IMR-90 (cell line): ENCODE data around the gene KCNN3. TPM values are rescaled to one million over a fixed set of nuclear protein-coding genes. Genes with fewer than 3 reads are reported as not detected.

Experiments
- ATAC-seq: fragments of 200-7000 bp; cut with Tn5 transposase; 2 replicates; pipeline ENCODE4 v1.9.1; 2020; ENCODE audit warnings: low read depth, mild to moderate bottlenecking, moderate library complexity
- BruUV-seq: library from RNA; stranded (reverse); fragments of 400-500 nt; replicated peaks from 2 replicates; lab custom pipeline; 2021; lab: Mats Ljungman, UMichigan
- CTCF ChIA-PET: fragments of 300-600 bp; formaldehyde crosslinking; extraction: SDS; loops from one replicate; lab custom pipeline; 2021; ENCODE audit warnings: antibody characterized with exemption; lab: Yijun Ruan, JAX
- POLR2A ChIA-PET: fragments of 300-600 bp; sonication (Branson Sonifier 250); formaldehyde crosslinking; loops from one replicate; lab custom pipeline; 2022; ENCODE audit warnings: antibody characterized with exemption; ENCODE audit not compliant: unreplicated experiment; lab: Charles Lee
- DNase-seq: peaks from one replicate; pipeline ENCODE4 v3.0.0; 2013
- H2AFZ ChIP-seq: replicated peaks from 2 replicates; pipeline ENCODE3; 2013; ENCODE audit warnings: low read length, mild to moderate bottlenecking; ENCODE audit not compliant: poor library complexity
- H2AK5ac ChIP-seq: 2 replicates; pipeline ENCODE4 v1.6.1; 2013; ENCODE audit warnings: low read depth, low read length, inconsistent platforms
- H2AK9ac ChIP-seq: replicated peaks from 2 replicates; pipeline ENCODE3; 2013; ENCODE audit warnings: mild to moderate bottlenecking, low read depth, low read length, moderate library complexity; ENCODE audit not compliant: poor library complexity
- H2BK120ac ChIP-seq: 2 replicates; pipeline ENCODE4 v1.6.1; 2013; ENCODE audit warnings: low read depth, low read length, inconsistent platforms
- H2BK15ac ChIP-seq: 3 replicates; pipeline ENCODE4 v1.6.1; 2013; ENCODE audit warnings: low read depth, low read length, inconsistent platforms
- H2BK20ac ChIP-seq: 2 replicates; pipeline ENCODE4 v1.6.1; 2013; ENCODE audit warnings: low read depth, mild to moderate bottlenecking, inconsistent platforms, low read length, moderate library complexity
- H2BK5ac ChIP-seq: 2 replicates; pipeline ENCODE4 v1.6.1; 2013; ENCODE audit warnings: mild to moderate bottlenecking, low read depth, low read length, inconsistent platforms; ENCODE audit not compliant: poor library complexity, severe bottlenecking
- H3K14ac ChIP-seq: replicated peaks from 2 replicates; pipeline ENCODE4 v1.6.1; 2013; ENCODE audit warnings: low read depth, low read length, inconsistent platforms
- H3K18ac ChIP-seq: 2 replicates; pipeline ENCODE4 v1.6.1; 2013; ENCODE audit warnings: low read depth, low read length, control low read depth
- H3K23ac ChIP-seq: 2 replicates; pipeline ENCODE4 v1.6.1; 2013; ENCODE audit warnings: low read depth, low read length, inconsistent platforms
- H3K27ac ChIP-seq: 2 replicates; pipeline ENCODE4 v1.5.1; 2013; ENCODE audit warnings: mild to moderate bottlenecking, control low read depth, low read length; ENCODE audit not compliant: insufficient read depth
- H3K27me3 ChIP-seq: 2 replicates; pipeline ENCODE4 v1.6.1; 2013; ENCODE audit warnings: low read length; ENCODE audit not compliant: control insufficient read depth, insufficient read depth
- H3K36me3 ChIP-seq: 2 replicates; pipeline ENCODE4 v1.6.1; 2013; ENCODE audit warnings: low read length, mixed read lengths; ENCODE audit not compliant: control insufficient read depth, insufficient read depth
- H3K4ac ChIP-seq: 2 replicates; pipeline ENCODE4 v1.6.1; 2013; ENCODE audit warnings: low read depth, low read length, inconsistent platforms
- H3K4me1 ChIP-seq: 2 replicates; pipeline ENCODE4 v1.6.1; 2013; ENCODE audit warnings: low read length, mixed read lengths; ENCODE audit not compliant: control insufficient read depth, insufficient read depth
- H3K4me2 ChIP-seq: 2 replicates; pipeline ENCODE4 v1.6.1; 2013; ENCODE audit warnings: low read depth, mild to moderate bottlenecking, control low read depth, low read length, moderate library complexity
- H3K4me3 ChIP-seq: 2 replicates; pipeline ENCODE4 v1.5.1; 2013; ENCODE audit warnings: low read depth, mild to moderate bottlenecking, control low read depth, low read length, moderate library complexity; ENCODE audit not compliant: insufficient read depth
- H3K56ac ChIP-seq: 2 replicates; pipeline ENCODE4 v1.6.1; 2013; ENCODE audit warnings: low read length, inconsistent platforms; ENCODE audit not compliant: insufficient read depth; ENCODE audit errors: extremely low read depth
- H3K79me1 ChIP-seq, 2 experiments: 2 replicates each; pipeline ENCODE4 v1.6.1; 2013; ENCODE audit warnings: low read length in 2 of 2, inconsistent platforms in 1 of 2, low read depth in 1 of 2
- H3K9ac ChIP-seq: 2 replicates; pipeline ENCODE4 v1.6.1; 2013; ENCODE audit warnings: low read depth, low read length, control low read depth
- H3K9me1 ChIP-seq: 2 replicates; pipeline ENCODE4 v1.6.1; 2013; ENCODE audit warnings: low read length, inconsistent platforms; ENCODE audit not compliant: insufficient read depth
- H3K9me3 ChIP-seq: 2 replicates; pipeline ENCODE4 v1.6.1; 2013; ENCODE audit warnings: low read length; ENCODE audit not compliant: control insufficient read depth, insufficient read depth
- H4K20me1 ChIP-seq: 2 replicates; pipeline ENCODE4 v1.6.1; 2013; ENCODE audit warnings: low read length, inconsistent platforms; ENCODE audit not compliant: insufficient read depth
- H4K5ac ChIP-seq: 2 replicates; pipeline ENCODE4 v1.6.1; 2013; ENCODE audit warnings: mild to moderate bottlenecking, low read depth, low read length, control low read depth
- H4K8ac ChIP-seq, 2 experiments: 2 replicates each; pipeline ENCODE4 v1.6.1; 2013; ENCODE audit warnings: low read depth in 2 of 2, low read length in 2 of 2, control low read depth in 1 of 2, inconsistent platforms in 1 of 2
- H4K91ac ChIP-seq: 2 replicates; pipeline ENCODE4 v1.6.1; 2013; ENCODE audit warnings: low read depth, low read length, inconsistent platforms; ENCODE audit not compliant: insufficient read depth
- BHLHE40 ChIP-seq: fragments of 150-350 bp; IDR thresholded peaks from 2 replicates; pipeline ENCODE4 v1.6.1; 2016; ENCODE audit warnings: mild to moderate bottlenecking, low read depth, low read length
- CEBPB ChIP-seq: IDR thresholded peaks from 2 replicates; pipeline ENCODE4 v1.6.1; 2012; ENCODE audit warnings: low read depth, low read length, improper control_type of control experiment
- CHD1 ChIP-seq: IDR thresholded peaks from 2 replicates; pipeline ENCODE4 v1.6.1; 2012; ENCODE audit warnings: low read depth, low read length, improper control_type of control experiment
- FOS ChIP-seq: fragments of 150-350 bp; IDR thresholded peaks from 2 replicates; pipeline ENCODE4 v1.6.1; 2016; ENCODE audit warnings: low read depth, low read length
- MAFK ChIP-seq: IDR thresholded peaks from 2 replicates; pipeline ENCODE4 v1.6.1; 2012; ENCODE audit warnings: low read depth, low read length, improper control_type of control experiment
- MAZ ChIP-seq: IDR thresholded peaks from 2 replicates; pipeline ENCODE4 v1.6.1; 2012; ENCODE audit warnings: low read depth, mild to moderate bottlenecking, low read length, improper control_type of control experiment, moderate library complexity, borderline replicate concordance
- MXI1 ChIP-seq: IDR thresholded peaks from 2 replicates; pipeline ENCODE4 v1.6.1; 2012; ENCODE audit warnings: low read depth, mild to moderate bottlenecking, low read length, moderate library complexity, borderline replicate concordance
- NFE2L2 ChIP-seq: fragments of 150-350 bp; IDR thresholded peaks from 2 replicates; pipeline ENCODE4 v1.6.1; 2016; ENCODE audit warnings: low read depth, mild to moderate bottlenecking, low read length
- POLR2A ChIP-seq: IDR thresholded peaks from 2 replicates; pipeline ENCODE4 v1.6.1; 2012; ENCODE audit warnings: mild to moderate bottlenecking, low read depth, low read length
- RAD21 ChIP-seq: IDR thresholded peaks from 2 replicates; pipeline ENCODE4 v1.6.1; 2012; ENCODE audit warnings: low read length, improper control_type of control experiment
- RCOR1 ChIP-seq: IDR thresholded peaks from 2 replicates; pipeline ENCODE4 v1.6.1; 2012; ENCODE audit warnings: mild to moderate bottlenecking, low read length, improper control_type of control experiment; ENCODE audit not compliant: insufficient replicate concordance
- RFX5 ChIP-seq: IDR thresholded peaks from 2 replicates; pipeline ENCODE4 v1.8.0; 2012; ENCODE audit warnings: low read depth, mild to moderate bottlenecking, low read length, moderate library complexity
- SMC3 ChIP-seq: fragments of 150-350 bp; IDR thresholded peaks from 2 replicates; pipeline ENCODE4 v1.6.1; 2016; ENCODE audit warnings: low read depth, mild to moderate bottlenecking, antibody characterized with exemption, low read length, moderate library complexity
- USF2 ChIP-seq: fragments of 150-350 bp; IDR thresholded peaks from 2 replicates; pipeline ENCODE4 v1.6.1; 2017; ENCODE audit warnings: mild to moderate bottlenecking, antibody characterized with exemption, low read length, low read depth
- WGBS, 2 experiments: methylation state at CpG; one replicate each; pipeline versions ENCODE4 v1.1.5 to v1.1.7; 2013; ENCODE audit warnings: missing lambda C conversion rate in 2 of 2; ENCODE audit not compliant: insufficient read length in 1 of 2; ENCODE audit errors: extremely low coverage in 2 of 2; 5-methylcytosine and 5-hydroxymethylcytosine counted together
- dilution Hi-C: fragments of 300-500 bp; cut with HindIII; formaldehyde crosslinking; loops from one replicate; pipeline ENCODE4 v1.14.3; 2018; ENCODE audit warnings: low sequenced_read_pairs; ENCODE audit not compliant: unreplicated experiment
- in situ Hi-C: fragments of 300-500 bp; cut with MboI; formaldehyde crosslinking; loops from 3 replicates; pipeline ENCODE4 v1.14.3; 2019; ENCODE audit warnings: low sequenced_read_pairs, inconsistent platforms, mixed read lengths
- intact Hi-C: fragments of 100-400 bp; cut with micrococcal nuclease; formaldehyde crosslinking; loops from 2 replicates; pipeline ENCODE4 v1.10.0; 2022
- polyA plus RNA-seq, 3 experiments: library from polyadenylated mRNA; depleted of rRNA; stranded (reverse); fragments of >200 nt; gene quantifications; 2 replicates each; pipeline ENCODE4 v1.2.3, GENCODE V29; 2012; ENCODE audit warnings: low replicate concordance in 1 of 3
- total RNA-seq: library from RNA; depleted of rRNA; stranded (reverse); fragments of >200 nt; gene quantifications from 2 replicates; pipeline ENCODE4 v1.2.3, GENCODE V29; 2012
- TF ChIP-seq, protein P1 (sequence below): fragments of 150-350 bp; IDR thresholded peaks from 2 replicates; pipeline ENCODE4 v1.6.1; 2016; ENCODE audit warnings: low read depth, mild to moderate bottlenecking, low read length, moderate library complexity, borderline replicate concordance
- TF ChIP-seq, protein P2 (sequence below): conservative IDR thresholded peaks from 2 replicates; pipeline ENCODE4 v1.5.1; 2012; ENCODE audit warnings: mild to moderate bottlenecking, low read depth, low read length, improper control_type of control experiment

KCNN3 gene
- total and polyA plus RNA-seq, 2 of the 4 experiments (the other 2 are of a cell fraction) = 0.02 TPM; not detected in 1

GRCh38 chr1:154888757-154889156 lies 18.7 kb upstream of the KCNN3 start:
- Histone ChIP-seq H3K14ac (no peak overlapping the region), H2AFZ (no peak overlapping the region), H3K4ac (no peak overlapping the region), H2BK20ac (no peak overlapping the region), H3K23ac (no peak overlapping the region), H2BK15ac (no peak overlapping the region), H3K9me3 (0 out of 2 replicates have a peak, but pooled peaks cover 2% of the 10 kb centered on the region), H3K36me3 (no peaks in the 10 kb centered on the region), H3K18ac (no peak overlapping the region), H4K20me1 (no peaks in the 10 kb centered on the region), H3K4me3 (no peak overlapping the region), H3K4me1 (no peaks in the 10 kb centered on the region), H2BK5ac (no peak overlapping the region), H3K79me1 (no peaks in the 10 kb centered on the region), H2AK5ac (no peak overlapping the region), H4K5ac (no peak overlapping the region), H4K8ac (no peak overlapping the region), H4K91ac (no peak overlapping the region), H3K9ac (no peak overlapping the region), H2AK9ac (no peak overlapping the region), H3K27me3 (peaks cover 57% of the 10 kb centered on the region), H3K9me1 (no peaks in the 10 kb centered on the region; the same call in 1 of the 2 replicates), H2BK120ac (no peak overlapping the region), H3K4me2 (no peak overlapping the region), H3K27ac (no peak overlapping the region), H3K56ac (no peak overlapping the region)
- in situ Hi-C loops (no loop called here), dilution Hi-C loops (no loop called here), intact Hi-C loops (no loop called here)
- no TSS peak for BruUV-seq
- no peak for ATAC-seq
- ChIA-PET CTCF (no interaction called here), POLR2A (no interaction called here)
- WGBS, 2 experiments = 61% methylated on average over 7 of the region's 7 CpGs; no CpG with 5 or more reads in 1 of the 2 experiments
- TF ChIP-seq RAD21 = no peak
- no peak for TF ChIP-seq SMC3
- TF ChIP-seq, protein P1, sequence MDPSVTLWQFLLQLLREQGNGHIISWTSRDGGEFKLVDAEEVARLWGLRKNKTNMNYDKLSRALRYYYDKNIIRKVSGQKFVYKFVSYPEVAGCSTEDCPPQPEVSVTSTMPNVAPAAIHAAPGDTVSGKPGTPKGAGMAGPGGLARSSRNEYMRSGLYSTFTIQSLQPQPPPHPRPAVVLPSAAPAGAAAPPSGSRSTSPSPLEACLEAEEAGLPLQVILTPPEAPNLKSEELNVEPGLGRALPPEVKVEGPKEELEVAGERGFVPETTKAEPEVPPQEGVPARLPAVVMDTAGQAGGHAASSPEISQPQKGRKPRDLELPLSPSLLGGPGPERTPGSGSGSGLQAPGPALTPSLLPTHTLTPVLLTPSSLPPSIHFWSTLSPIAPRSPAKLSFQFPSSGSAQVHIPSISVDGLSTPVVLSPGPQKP = no peak
- TF ChIP-seq MAZ = no peak
- TF ChIP-seq USF2 = no peak
- TF ChIP-seq MAFK = no peak
- no peak for TF ChIP-seq NFE2L2
- TF ChIP-seq FOS = no peak
- TF ChIP-seq BHLHE40 = no peak
- no peak for TF ChIP-seq CEBPB
- TF ChIP-seq, protein P2, sequence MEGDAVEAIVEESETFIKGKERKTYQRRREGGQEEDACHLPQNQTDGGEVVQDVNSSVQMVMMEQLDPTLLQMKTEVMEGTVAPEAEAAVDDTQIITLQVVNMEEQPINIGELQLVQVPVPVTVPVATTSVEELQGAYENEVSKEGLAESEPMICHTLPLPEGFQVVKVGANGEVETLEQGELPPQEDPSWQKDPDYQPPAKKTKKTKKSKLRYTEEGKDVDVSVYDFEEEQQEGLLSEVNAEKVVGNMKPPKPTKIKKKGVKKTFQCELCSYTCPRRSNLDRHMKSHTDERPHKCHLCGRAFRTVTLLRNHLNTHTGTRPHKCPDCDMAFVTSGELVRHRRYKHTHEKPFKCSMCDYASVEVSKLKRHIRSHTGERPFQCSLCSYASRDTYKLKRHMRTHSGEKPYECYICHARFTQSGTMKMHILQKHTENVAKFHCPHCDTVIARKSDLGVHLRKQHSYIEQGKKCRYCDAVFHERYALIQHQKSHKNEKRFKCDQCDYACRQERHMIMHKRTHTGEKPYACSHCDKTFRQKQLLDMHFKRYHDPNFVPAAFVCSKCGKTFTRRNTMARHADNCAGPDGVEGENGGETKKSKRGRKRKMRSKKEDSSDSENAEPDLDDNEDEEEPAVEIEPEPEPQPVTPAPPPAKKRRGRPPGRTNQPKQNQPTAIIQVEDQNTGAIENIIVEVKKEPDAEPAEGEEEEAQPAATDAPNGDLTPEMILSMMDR = no peak
- no peak for TF ChIP-seq MXI1
- TF ChIP-seq POLR2A = no peak
- TF ChIP-seq RFX5 = no peak
- TF ChIP-seq RCOR1 = no peak
- no peak for TF ChIP-seq CHD1
- DNase-seq = no peak
